ENCODE data around the gene ZBTB4. TPM values are rescaled to one million over a fixed set of nuclear protein-coding genes. Genes with fewer than 3 reads are reported as not detected.
"Not testable (repeated sequence)": the region's sequence is repeated elsewhere in the genome, so short reads cannot be mapped to it uniquely, and the experiment has no call there.

The ZBTB4 gene
- total RNA-seq, 1 donor = 36.2 TPM

- H4K20me1 ChIP-seq (ENCODE audit: insufficient read depth, low read length) = peaks cover 51% of the 10 kb centered on the region
- DNase-seq (ENCODE audit: insufficient read length, low spot score, missing footprints) = peak; percentile 80
- H3K4me2 ChIP-seq (ENCODE audit: insufficient read depth, low read length) = peak overlapping the region; percentile 95
- no peak overlapping the region for H3K4me3 ChIP-seq (ENCODE audit: insufficient read depth, low read length)
- H3K27me3 ChIP-seq (ENCODE audit: insufficient read depth, low read length) = no peaks in the 10 kb centered on the region
- peaks cover 83% of the 10 kb centered on the region for H3K79me2 ChIP-seq (ENCODE audit: insufficient read depth, low read length)
- H3K27ac ChIP-seq (ENCODE audit: low read depth, low read length) = peak overlapping the region; percentile 93
- TF ChIP-seq CTCF (IDR thresholded peaks at IDR 0.05; ENCODE audit: extremely low read depth, low read depth, low read length) = no peak
- H2AFZ ChIP-seq (ENCODE audit: low read length) = no peak overlapping the region
- H3K9me3 ChIP-seq (ENCODE audit: low read depth, low read length) = no peaks in the 10 kb centered on the region
- H3K4me1 ChIP-seq (ENCODE audit: insufficient read depth, low read length) = peaks cover 34% of the 10 kb centered on the region
- peaks cover 5% of the 10 kb centered on the region for H3K36me3 ChIP-seq (ENCODE audit: insufficient read depth, low read length)
Observed at GRCh38 chr17:7476494-7476893, 2.9 kb downstream of the ZBTB4 start.

- H2AFZ ChIP-seq (ENCODE audit: low read length) = no peak overlapping the region
- H3K27me3 ChIP-seq (ENCODE audit: insufficient read depth, low read length) = no peaks in the 10 kb centered on the region
- no peak overlapping the region for H3K4me2 ChIP-seq (ENCODE audit: insufficient read depth, low read length)
- DNase-seq (ENCODE audit: insufficient read length, low spot score, missing footprints) = peak; percentile 78
- H3K36me3 ChIP-seq (ENCODE audit: insufficient read depth, low read length) = peaks cover 5% of the 10 kb centered on the region
- peaks cover 89% of the 10 kb centered on the region for H3K79me2 ChIP-seq (ENCODE audit: insufficient read depth, low read length)
- H3K4me1 ChIP-seq (ENCODE audit: insufficient read depth, low read length) = peaks cover 34% of the 10 kb centered on the region
- TF ChIP-seq CTCF (IDR thresholded peaks at IDR 0.05; ENCODE audit: extremely low read depth, low read depth, low read length) = no peak
- H3K9me3 ChIP-seq (ENCODE audit: low read depth, low read length) = no peaks in the 10 kb centered on the region
- H3K27ac ChIP-seq (ENCODE audit: low read depth, low read length) = peak overlapping the region; percentile 93
- no peak overlapping the region for H3K4me3 ChIP-seq (ENCODE audit: insufficient read depth, low read length)
- peaks cover 57% of the 10 kb centered on the region for H4K20me1 ChIP-seq (ENCODE audit: insufficient read depth, low read length)
Observed at GRCh38 chr17:7475764-7476422, 3.5 kb downstream of the ZBTB4 start.

- Histone ChIP-seq H3K79me2 (ENCODE audit: insufficient read depth, low read length) (peaks cover 94% of the 10 kb centered on the region), H4K20me1 (ENCODE audit: insufficient read depth, low read length) (peaks cover 61% of the 10 kb centered on the region), H3K4me1 (ENCODE audit: insufficient read depth, low read length) (peaks cover 29% of the 10 kb centered on the region)
- H2AFZ ChIP-seq (ENCODE audit: low read length); H3K27me3 ChIP-seq (ENCODE audit: insufficient read depth, low read length); DNase-seq (ENCODE audit: insufficient read length, low spot score, missing footprints); H3K36me3 ChIP-seq (ENCODE audit: insufficient read depth, low read length); H3K9me3 ChIP-seq (ENCODE audit: low read depth, low read length); H3K27ac ChIP-seq (ENCODE audit: low read depth, low read length); H3K4me2 ChIP-seq (ENCODE audit: insufficient read depth, low read length); H3K4me3 ChIP-seq (ENCODE audit: insufficient read depth, low read length): not testable (repeated sequence)
Observed at GRCh38 chr17:7474767-7475166, 4.7 kb downstream of the ZBTB4 start.

- no peak overlapping the region for H3K4me2 ChIP-seq (ENCODE audit: insufficient read depth, low read length)
- TF ChIP-seq CTCF (IDR thresholded peaks at IDR 0.05; ENCODE audit: extremely low read depth, low read depth, low read length) = no peak
- H3K9me3 ChIP-seq (ENCODE audit: low read depth, low read length) = no peaks in the 10 kb centered on the region
- no peak overlapping the region for H3K27ac ChIP-seq (ENCODE audit: low read depth, low read length)
- H3K36me3 ChIP-seq (ENCODE audit: insufficient read depth, low read length) = peaks cover 11% of the 10 kb centered on the region
- no peak overlapping the region for H3K4me3 ChIP-seq (ENCODE audit: insufficient read depth, low read length)
- peaks cover 17% of the 10 kb centered on the region for H3K4me1 ChIP-seq (ENCODE audit: insufficient read depth, low read length)
- no peak for DNase-seq (ENCODE audit: insufficient read length, low spot score, missing footprints)
- H3K27me3 ChIP-seq (ENCODE audit: insufficient read depth, low read length) = no peaks in the 10 kb centered on the region
- H4K20me1 ChIP-seq (ENCODE audit: insufficient read depth, low read length) = peaks cover 70% of the 10 kb centered on the region
- peaks cover 91% of the 10 kb centered on the region for H3K79me2 ChIP-seq (ENCODE audit: insufficient read depth, low read length)
- H2AFZ ChIP-seq (ENCODE audit: low read length) = no peak overlapping the region
Observed at GRCh38 chr17:7471729-7472128, 7.7 kb downstream of the ZBTB4 start.

GRCh38 chr17:7470457-7470973, 8.9 kb downstream of the ZBTB4 start:
- Histone ChIP-seq H3K79me2 (ENCODE audit: insufficient read depth, low read length) (peaks cover 91% of the 10 kb centered on the region), H3K4me1 (ENCODE audit: insufficient read depth, low read length) (peaks cover 10% of the 10 kb centered on the region), H4K20me1 (ENCODE audit: insufficient read depth, low read length) (peaks cover 67% of the 10 kb centered on the region), H3K36me3 (ENCODE audit: insufficient read depth, low read length) (peaks cover 15% of the 10 kb centered on the region)
- not testable (repeated sequence) for H3K9me3 ChIP-seq (ENCODE audit: low read depth, low read length); H3K27ac ChIP-seq (ENCODE audit: low read depth, low read length); H3K27me3 ChIP-seq (ENCODE audit: insufficient read depth, low read length); H3K4me3 ChIP-seq (ENCODE audit: insufficient read depth, low read length); DNase-seq (ENCODE audit: insufficient read length, low spot score, missing footprints); H3K4me2 ChIP-seq (ENCODE audit: insufficient read depth, low read length); H2AFZ ChIP-seq (ENCODE audit: low read length)

GRCh38 chr17:7469843-7470242, 9.6 kb downstream of the ZBTB4 start:
- Histone ChIP-seq H3K4me1 (ENCODE audit: insufficient read depth, low read length) (peaks cover 10% of the 10 kb centered on the region), H3K36me3 (ENCODE audit: insufficient read depth, low read length) (peaks cover 16% of the 10 kb centered on the region), H4K20me1 (ENCODE audit: insufficient read depth, low read length) (peaks cover 61% of the 10 kb centered on the region), H3K79me2 (ENCODE audit: insufficient read depth, low read length) (peaks cover 86% of the 10 kb centered on the region)
- not testable (repeated sequence) for DNase-seq (ENCODE audit: insufficient read length, low spot score, missing footprints); H3K27me3 ChIP-seq (ENCODE audit: insufficient read depth, low read length); H3K27ac ChIP-seq (ENCODE audit: low read depth, low read length); H3K9me3 ChIP-seq (ENCODE audit: low read depth, low read length); H2AFZ ChIP-seq (ENCODE audit: low read length); H3K4me2 ChIP-seq (ENCODE audit: insufficient read depth, low read length); H3K4me3 ChIP-seq (ENCODE audit: insufficient read depth, low read length)
